Measurements from ENCODE around the gene BACE2. TPM values are rescaled to one million over a fixed set of nuclear protein-coding genes. Genes with fewer than 3 reads are reported as not detected.
A peak's percentile ranks its signal among the peaks of the same experiment; 100 is the strongest.
"Not testable (repeated sequence)": the region's sequence is repeated elsewhere in the genome, so short reads cannot be mapped to it uniquely, and the experiment has no call there.

The BACE2 gene
- total RNA-seq, 2 donors from 2014 or later = 71.9 to 129 TPM

- no peak for ATAC-seq (ENCODE audit: insufficient number of reproducible peaks, low FRiP score, low read depth)
- Histone ChIP-seq H3K27ac (no peak overlapping the region), H3K36me3 (no peaks in the 10 kb centered on the region), H3K9me3 (no peaks in the 10 kb centered on the region), H3K4me1 (ENCODE audit: control insufficient read depth in 1 of 2, low read depth in 2 of 2) (no peaks in the 10 kb centered on the region), H3K4me3 (no peak overlapping the region), H3K27me3 (replicated peaks; ENCODE audit: insufficient read depth) (no peaks in the 10 kb centered on the region)
- TF ChIP-seq, protein P1, sequence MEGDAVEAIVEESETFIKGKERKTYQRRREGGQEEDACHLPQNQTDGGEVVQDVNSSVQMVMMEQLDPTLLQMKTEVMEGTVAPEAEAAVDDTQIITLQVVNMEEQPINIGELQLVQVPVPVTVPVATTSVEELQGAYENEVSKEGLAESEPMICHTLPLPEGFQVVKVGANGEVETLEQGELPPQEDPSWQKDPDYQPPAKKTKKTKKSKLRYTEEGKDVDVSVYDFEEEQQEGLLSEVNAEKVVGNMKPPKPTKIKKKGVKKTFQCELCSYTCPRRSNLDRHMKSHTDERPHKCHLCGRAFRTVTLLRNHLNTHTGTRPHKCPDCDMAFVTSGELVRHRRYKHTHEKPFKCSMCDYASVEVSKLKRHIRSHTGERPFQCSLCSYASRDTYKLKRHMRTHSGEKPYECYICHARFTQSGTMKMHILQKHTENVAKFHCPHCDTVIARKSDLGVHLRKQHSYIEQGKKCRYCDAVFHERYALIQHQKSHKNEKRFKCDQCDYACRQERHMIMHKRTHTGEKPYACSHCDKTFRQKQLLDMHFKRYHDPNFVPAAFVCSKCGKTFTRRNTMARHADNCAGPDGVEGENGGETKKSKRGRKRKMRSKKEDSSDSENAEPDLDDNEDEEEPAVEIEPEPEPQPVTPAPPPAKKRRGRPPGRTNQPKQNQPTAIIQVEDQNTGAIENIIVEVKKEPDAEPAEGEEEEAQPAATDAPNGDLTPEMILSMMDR (IDR thresholded peaks at IDR 0.05) = no peak
- no peak for DNase-seq (ENCODE audit: low spot score)
These were observed 139.3 kb downstream of the BACE2 start for GRCh38 chr21:41307219-41307618.

DNA sequence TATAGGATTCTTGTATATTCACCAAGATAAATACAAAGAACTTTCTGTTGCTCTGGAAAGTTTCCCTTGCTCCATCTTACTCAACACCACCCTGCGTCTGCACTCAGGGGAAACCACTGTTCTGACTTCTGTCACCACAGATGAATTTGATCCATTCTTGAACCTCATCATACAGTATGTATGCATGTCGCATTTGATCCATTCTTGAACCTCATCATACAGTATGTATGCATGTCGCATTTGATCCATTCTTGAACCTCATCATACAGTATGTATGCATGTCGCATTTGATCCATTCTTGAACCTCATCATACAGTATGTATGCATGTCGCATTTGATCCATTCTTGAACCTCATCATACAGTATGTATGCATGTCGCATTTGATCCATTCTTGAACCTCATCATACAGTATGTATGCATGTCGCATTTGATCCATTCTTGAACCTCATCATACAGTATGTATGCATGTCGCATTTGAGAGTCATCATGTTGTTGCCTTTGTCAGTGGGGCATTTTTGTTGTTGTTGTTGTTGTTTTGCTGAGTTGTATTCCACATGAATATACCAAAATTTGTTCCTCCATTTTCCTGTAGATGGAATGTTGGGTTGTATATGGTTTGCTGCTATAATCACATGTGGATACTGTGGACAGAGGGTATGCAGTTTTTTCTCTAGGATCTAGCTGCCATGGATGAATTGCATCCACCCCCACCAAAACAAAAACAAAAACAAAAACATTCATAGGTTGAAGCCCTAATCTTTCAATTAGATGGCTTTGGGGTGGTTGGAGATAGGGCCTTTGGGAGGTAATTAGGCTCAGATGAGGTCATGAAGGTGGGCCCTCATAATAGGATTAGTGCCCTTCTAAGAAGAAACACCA lies 145.6 kb downstream of the BACE2 start:
- not testable (repeated sequence) for H3K4me3 ChIP-seq; H3K9me3 ChIP-seq; H3K27ac ChIP-seq; H3K36me3 ChIP-seq; DNase-seq (ENCODE audit: low spot score); ATAC-seq (ENCODE audit: insufficient number of reproducible peaks, low FRiP score, low read depth); H3K27me3 ChIP-seq (replicated peaks; ENCODE audit: insufficient read depth)
- H3K4me1 ChIP-seq (ENCODE audit: control insufficient read depth in 1 of 2, low read depth in 2 of 2) = peaks cover 5 to 16% of the 10 kb centered on the region in 2 donors

GRCh38 chr21:41315726-41316125 lies 147.8 kb downstream of the BACE2 start:
- H3K4me3 ChIP-seq = no peak overlapping the region
- TF ChIP-seq, protein P1 (IDR thresholded peaks at IDR 0.05) = no peak
- DNase-seq (ENCODE audit: low spot score) = no peak
- no peak overlapping the region for H3K27ac ChIP-seq
- H3K9me3 ChIP-seq = no peaks in the 10 kb centered on the region
- peaks cover 5 to 16% of the 10 kb centered on the region in 2 donors for H3K4me1 ChIP-seq (ENCODE audit: control insufficient read depth in 1 of 2, low read depth in 2 of 2)
- no peaks in the 10 kb centered on the region for H3K36me3 ChIP-seq
- peaks cover 9% of the 10 kb centered on the region for H3K27me3 ChIP-seq (replicated peaks; ENCODE audit: insufficient read depth)
- no peak for ATAC-seq (ENCODE audit: insufficient number of reproducible peaks, low FRiP score, low read depth)

DNA sequence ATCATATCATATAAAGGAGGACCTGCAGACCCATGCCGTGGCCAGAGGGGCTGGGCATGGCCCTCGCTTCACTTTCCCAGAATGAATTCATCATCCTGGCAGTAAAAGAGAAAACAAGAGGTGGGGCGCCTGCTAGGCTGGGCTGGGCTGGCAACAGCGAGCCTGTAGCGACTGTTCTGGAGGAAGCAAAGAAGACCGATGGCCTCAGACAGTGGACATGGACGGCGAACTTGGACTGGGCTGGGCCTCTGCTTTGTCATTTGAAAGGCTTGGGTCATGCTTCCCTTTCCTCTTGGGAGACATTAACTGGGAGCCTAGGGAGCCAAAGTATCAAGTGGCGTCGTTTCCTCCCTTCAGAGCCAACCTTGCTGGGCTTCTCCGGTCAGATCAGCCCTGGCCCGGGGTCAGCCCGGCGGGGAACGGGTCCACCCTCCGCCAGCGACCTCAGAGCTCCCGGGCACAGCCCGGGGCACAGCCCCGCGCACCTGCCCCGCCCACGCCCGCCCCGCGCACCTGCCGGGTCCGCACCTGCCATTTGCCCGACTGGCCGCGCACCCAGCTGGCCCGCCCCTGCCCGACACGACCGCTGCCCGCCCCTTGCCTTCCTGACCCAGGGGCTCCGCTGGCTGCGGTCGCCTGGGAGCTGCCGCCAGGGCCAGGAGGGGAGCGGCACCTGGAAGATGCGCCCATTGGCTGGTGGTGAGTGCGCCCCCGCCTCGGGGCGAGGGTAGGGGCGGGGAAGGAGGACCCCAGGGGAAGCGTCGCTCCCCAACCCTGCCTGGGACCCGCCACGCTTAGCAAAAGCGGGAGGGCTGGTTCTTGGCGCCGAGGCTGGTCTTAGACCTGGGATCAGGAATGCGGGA lies 148.5 kb downstream of the BACE2 start, which contains the start of gene FAM3B:
Gene FAM3B, plus strand, starts transcription at position 602 of the 863 bp plus-strand sequence. Its CDS starts 79 bp downstream, at position 681.
- DNase-seq (ENCODE audit: low spot score) = no peak
- TF ChIP-seq, protein P1 (IDR thresholded peaks at IDR 0.05) = no peak
- H3K27ac ChIP-seq = no peak within 1 kb of the TSS
- peaks cover 9% of the 10 kb centered on the region for H3K27me3 ChIP-seq (replicated peaks; ENCODE audit: insufficient read depth)
- H3K4me1 ChIP-seq (ENCODE audit: control insufficient read depth in 1 of 2, low read depth in 2 of 2) = peaks cover 5 to 16% of the 10 kb centered on the region in 2 donors
- ATAC-seq (ENCODE audit: insufficient number of reproducible peaks, low FRiP score, low read depth) = no peak
- H3K4me3 ChIP-seq = peak within 1 kb of the TSS; percentile 63
- H3K36me3 ChIP-seq = no peaks in the 10 kb centered on the region
- no peaks in the 10 kb centered on the region for H3K9me3 ChIP-seq

GRCh38 chr21:41317063-41317392 lies 149.1 kb downstream of the BACE2 start:
- ATAC-seq (ENCODE audit: insufficient number of reproducible peaks, low FRiP score, low read depth) (no peak), DNase-seq (ENCODE audit: low spot score) (no peak)
- H3K4me1 ChIP-seq (ENCODE audit: control insufficient read depth in 1 of 2, low read depth in 2 of 2) = peaks cover 5 to 16% of the 10 kb centered on the region in 2 donors
- H3K27ac ChIP-seq = no peak overlapping the region
- peak overlapping the region; percentile 63 for H3K4me3 ChIP-seq
- peaks cover 9% of the 10 kb centered on the region for H3K27me3 ChIP-seq (replicated peaks; ENCODE audit: insufficient read depth)
- H3K36me3 ChIP-seq = no peaks in the 10 kb centered on the region
- H3K9me3 ChIP-seq = no peaks in the 10 kb centered on the region
- TF ChIP-seq, protein P1 (IDR thresholded peaks at IDR 0.05) = no peak
